HT1080 (cell line): ENCODE data around the gene ENO3. TPM values are rescaled to one million over a fixed set of nuclear protein-coding genes. Genes with fewer than 3 reads are reported as not detected.
A peak's percentile ranks its signal among the peaks of the same experiment; 100 is the strongest.

ENCODE experiments used
- DNase-seq: peaks from one replicate; pipeline ENCODE4 v3.0.0-alpha.2; 2015; ENCODE audit warnings: low read depth
- total RNA-seq: library from RNA; depleted of rRNA; stranded (reverse); fragments of >200 nt; shearing (Covaris generic); gene quantifications from 2 replicates; pipeline ENCODE4 v1.2.3, GENCODE V29; 2014

The ENO3 gene
- total RNA-seq, 1 experiment from 2014 or later: 3.0 TPM

DNA sequence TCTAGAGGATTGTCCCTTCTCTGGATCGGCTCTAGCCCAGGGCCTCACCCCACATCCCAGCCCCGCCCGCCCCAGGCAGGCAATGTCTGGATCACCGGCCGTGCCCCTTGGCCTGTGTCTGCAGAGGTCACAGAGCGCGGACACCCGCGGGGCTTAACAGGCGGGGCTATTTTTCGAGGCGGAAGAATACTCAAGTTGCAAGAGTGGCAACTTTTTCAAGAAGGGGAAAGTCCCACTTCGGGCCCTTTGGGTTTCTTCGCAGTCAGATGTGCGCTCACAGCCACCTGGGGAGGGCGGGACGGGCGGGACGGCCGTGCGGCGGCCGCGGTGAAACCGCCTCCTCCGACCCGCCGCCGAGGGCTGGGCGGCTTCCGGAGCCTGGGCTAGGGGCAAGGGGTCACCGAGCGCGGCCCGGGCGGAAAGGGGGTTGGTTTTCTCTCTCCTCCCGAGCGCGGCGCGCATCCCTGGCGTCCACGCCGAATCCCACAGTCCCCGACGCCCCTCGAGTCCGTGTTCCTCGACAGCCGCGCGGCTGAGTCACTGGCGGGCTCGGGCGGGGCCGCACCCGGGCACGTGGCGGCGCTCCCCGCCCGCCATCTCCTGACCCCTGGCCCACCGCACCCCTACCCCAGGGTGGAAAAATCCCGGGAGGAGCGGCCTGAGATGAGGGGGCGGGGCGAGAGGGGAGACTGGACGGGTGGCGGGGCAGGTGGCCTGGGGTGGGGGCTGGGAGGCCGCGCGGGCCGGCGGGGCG, 1.4 kb upstream of the ENO3 start:
- peak; percentile 69 for DNase-seq

DNA sequence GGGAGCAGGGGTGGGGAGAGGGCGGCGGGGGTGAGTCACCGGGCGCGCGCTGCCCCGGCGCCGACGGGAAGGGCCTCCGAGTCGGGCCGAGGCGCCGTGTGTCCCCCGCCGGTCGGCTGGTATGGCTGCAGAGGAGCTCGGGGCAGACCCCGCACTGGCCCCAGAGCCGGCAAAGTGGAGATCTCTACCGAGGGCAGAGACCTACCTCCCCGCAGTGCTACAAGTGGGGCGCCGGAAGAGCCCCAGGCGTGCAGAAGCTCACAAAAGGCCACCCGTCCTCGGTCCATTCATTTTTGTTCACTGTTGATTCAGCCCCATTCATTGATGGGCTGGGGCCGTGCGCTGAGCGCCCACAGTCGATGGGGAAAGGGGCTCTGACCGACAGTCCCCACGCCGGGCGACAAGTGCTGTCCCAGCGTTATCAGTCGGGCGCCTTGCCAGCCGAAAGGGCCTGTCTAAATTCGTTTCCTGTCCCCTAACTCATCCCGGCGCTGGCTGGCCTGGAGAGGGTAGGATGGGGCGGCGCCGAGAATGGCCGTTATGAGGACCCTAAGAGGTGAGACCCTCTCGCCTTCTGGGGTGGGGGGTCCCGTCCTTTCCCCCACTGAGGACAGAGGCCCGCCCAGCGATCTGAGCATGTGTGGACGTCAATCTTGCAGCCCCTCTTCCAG, 709 bp upstream of the ENO3 start:
- no peak for DNase-seq

DNA sequence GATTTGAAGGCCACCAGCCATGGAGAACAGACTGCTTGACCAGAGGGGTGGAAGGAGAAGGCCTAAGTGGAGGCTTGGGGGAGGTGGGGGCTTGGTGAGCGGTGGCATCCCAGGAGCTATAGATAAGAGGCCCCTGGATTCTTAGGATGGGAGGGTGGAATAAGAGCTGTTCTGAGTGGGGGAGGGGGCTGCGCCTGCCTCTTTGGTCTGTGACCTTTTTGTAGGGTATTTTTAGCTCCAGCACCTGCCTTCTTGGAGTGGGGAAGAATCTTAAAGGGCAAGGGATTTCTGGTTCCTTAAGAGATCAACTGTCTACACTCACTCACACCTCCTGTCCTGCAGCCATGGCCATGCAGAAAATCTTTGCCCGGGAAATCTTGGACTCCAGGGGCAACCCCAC, 567 bp downstream of the ENO3 start:
- no peak for DNase-seq

DNA sequence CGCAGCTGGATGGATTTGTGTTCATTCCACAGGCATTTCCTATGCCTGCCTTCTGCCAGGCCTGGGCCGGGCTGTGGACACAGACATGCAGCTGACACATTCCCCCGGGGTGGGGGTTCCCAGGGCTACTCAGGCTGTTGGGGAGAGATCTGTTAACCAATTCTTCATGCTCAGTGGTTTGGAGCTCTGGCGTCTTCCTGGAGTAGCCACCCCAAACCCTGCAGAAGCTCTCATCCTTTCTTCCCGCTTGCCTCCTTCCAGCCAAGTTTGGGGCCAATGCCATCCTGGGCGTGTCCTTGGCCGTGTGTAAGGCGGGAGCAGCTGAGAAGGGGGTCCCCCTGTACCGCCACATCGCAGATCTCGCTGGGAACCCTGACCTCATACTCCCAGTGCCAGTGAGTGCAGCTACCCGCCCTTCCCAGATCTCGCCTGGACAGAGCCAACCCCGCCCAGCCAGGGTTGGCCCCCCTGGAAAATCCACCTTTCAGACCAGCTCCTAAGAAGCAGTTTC, 2.6 kb downstream of the ENO3 start:
- peak; percentile 65 for DNase-seq

DNA sequence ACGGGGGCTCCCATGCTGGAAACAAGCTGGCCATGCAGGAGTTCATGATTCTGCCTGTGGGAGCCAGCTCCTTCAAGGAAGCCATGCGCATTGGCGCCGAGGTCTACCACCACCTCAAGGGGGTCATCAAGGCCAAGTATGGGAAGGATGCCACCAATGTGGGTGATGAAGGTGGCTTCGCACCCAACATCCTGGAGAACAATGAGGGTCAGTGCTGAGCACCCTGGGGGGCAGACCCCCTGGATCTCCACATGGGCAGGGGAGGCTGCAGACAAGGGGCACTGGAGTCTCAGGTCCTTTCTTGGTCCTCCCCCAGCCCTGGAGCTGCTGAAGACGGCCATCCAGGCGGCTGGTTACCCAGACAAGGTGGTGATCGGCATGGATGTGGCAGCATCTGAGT, 4.2 kb downstream of the ENO3 start:
- DNase-seq: no peak

DNA sequence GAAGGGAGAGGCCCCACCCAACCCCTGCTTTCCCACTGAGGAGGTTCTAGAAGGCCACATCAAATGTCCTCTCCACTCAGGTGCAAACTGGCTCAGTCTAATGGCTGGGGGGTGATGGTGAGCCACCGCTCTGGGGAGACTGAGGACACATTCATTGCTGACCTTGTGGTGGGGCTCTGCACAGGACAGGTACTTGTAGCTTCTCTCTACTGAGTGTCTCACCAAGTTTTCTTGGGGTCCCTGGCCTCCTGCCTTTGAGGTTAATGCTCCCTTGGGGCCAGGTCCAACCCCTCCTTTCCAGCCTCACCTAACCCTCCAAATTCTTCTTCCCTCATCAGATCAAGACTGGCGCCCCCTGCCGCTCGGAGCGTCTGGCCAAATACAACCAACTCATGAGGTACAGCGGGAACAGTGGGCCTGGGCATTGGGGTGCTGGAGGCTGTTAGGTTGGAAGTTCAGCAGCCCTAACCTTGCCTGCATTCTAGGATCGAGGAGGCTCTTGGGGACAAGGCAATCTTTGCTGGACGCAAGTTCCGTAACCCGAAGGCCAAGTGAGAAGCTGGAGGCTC, 5.7 kb downstream of the ENO3 start:
- no peak for DNase-seq

DNA sequence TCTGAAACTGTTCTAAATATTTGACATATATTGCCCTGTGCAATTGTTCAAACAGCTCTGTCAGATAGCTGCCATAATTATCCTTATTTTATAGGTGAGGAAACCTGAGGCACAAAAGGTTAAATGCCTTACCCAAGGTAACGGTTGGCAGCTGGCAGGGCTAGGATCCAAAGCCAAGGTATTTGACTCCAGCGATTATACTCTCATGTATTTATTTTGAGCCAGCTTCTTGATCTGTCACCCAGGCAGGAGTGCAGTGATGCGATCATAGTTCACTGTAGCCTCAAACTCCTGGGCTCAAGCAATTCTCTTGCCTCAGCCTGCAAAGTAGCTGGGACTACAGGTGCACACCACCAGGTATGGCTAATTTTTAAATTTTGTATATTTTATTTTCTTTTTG, 7.2 kb downstream of the ENO3 start:
- no peak for DNase-seq

DNA sequence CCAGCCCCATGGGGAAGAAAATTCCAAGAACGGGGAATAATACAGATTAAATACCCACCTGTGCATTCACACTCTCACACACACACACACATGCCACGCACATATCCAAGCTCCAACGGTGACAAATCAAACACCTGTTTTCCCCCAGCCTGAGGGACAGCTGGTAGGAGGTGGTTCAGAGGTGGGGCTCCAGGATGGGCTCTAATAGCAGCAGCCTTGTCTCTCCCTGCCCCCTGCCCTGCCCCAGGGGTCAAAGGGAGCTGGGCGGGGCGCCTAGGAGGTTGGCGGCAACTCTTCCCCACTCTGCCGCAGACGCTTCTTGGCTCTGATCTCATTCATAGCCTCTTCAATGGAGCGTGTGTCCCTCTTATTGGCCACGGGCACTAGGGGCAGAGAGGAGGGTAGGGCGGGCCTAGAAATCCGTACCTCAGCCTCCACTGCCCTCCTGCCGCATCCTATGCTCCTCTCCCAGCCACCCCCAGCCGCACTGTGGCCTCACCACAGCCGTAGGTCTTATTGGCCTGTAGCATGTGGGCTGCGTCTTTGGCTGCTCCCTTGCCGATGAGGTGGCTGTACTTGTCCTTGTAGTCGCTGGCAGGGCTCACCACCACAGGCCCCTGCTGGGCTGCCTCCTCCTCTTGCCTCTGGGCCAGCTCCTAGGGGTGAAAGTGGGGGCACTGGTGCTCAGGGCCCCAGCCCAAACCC, 8.5 kb downstream of the ENO3 start:
- DNase-seq: no peak

DNA sequence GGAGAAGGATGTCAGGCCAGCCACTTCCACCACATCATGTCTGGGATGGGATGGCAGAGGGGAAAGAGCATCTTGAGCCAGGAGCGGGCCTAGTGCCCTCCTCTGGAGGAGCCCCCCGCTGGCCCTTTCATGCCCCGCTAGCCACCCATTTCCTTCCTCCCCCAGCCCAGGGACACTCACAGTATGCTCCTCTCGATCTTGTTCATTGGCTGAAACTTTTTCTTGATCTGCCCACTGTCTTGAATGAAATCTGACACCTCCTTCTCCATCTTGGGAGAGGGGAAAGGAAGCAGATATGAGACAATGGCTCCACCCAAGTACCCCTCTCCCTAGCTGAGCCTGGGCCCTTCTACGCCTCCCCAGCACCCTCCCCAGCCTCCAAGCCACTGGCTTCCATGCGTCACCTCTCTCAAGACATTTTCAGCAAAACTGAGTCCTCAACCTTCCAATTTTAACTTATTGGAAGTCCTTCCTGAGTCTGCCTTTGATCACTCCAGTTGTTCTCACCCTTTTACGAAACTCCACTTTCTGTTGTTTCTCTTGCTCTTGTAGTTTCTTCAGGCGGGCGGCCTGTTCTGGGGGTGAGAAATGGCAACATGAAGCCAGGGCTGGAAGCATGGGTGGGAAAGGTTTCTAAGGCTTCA, 9.5 kb downstream of the ENO3 start:
- DNase-seq: no peak

DNA sequence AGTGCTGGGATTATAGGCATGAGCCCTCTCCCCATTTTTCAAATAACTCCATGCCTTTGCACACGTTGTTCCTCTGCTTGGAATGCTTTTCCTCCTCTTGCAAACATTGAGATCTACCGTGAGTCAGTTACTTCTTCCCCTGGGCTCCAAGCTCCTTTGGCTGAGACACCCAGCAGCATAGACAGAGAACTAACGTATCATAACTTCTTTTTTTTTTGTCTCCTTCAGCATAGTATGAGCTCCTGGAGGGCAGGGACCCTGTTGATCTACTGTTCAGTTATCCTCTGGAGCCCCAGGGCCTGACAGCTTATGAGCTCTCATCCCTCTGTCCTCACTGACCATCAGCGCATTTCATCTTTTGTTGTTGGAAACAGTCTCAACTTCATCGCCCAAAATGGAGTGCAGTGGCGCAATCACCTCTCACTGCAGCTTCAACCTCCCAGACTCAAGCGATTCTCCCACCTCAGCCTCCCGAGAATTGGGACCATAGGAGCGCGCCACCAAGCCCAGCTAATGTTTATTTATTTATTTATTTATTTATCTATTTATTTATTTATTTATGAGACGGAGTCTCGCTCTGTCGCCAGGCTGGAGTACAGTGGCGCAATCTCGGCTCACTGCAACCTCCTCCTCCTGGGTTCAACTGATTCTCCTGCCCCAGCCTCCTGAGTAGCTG, 14.5 kb downstream of the ENO3 start:
- no peak for DNase-seq

DNA sequence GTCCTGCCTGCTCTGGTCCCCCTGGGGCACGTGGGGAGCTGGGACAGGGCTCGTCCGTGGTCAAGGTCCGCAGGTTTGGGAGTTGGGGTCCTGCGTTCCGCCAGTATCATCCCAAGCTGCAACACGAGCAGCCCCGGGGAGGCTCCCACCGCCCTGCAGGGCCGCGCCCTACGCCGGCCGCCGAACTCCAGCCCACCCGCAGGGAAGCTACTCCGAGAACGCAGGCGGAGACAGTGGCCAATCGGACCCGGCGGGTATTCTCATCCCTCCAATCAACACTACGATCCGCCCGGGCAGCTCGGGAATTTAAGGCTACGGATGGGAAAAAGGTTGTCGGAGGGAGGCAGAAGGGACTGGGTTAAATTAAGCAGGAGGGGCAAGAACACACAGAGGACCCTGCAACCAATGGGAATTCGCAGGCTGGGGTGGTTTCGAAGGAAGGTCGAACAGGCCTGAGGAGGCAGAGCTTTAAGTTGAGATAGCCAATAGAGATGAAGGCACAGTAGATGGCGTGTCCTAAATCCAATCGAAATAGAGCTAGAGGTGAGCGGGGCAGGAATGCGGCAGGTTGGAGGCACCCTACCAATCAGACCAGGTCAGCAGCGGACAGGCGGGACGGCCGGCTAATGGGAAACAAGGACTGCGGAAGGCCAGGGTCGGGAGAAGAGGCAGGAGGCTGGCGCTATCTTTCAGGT, 16.1 kb downstream of the ENO3 start:
- peak; percentile 100 for DNase-seq

DNA sequence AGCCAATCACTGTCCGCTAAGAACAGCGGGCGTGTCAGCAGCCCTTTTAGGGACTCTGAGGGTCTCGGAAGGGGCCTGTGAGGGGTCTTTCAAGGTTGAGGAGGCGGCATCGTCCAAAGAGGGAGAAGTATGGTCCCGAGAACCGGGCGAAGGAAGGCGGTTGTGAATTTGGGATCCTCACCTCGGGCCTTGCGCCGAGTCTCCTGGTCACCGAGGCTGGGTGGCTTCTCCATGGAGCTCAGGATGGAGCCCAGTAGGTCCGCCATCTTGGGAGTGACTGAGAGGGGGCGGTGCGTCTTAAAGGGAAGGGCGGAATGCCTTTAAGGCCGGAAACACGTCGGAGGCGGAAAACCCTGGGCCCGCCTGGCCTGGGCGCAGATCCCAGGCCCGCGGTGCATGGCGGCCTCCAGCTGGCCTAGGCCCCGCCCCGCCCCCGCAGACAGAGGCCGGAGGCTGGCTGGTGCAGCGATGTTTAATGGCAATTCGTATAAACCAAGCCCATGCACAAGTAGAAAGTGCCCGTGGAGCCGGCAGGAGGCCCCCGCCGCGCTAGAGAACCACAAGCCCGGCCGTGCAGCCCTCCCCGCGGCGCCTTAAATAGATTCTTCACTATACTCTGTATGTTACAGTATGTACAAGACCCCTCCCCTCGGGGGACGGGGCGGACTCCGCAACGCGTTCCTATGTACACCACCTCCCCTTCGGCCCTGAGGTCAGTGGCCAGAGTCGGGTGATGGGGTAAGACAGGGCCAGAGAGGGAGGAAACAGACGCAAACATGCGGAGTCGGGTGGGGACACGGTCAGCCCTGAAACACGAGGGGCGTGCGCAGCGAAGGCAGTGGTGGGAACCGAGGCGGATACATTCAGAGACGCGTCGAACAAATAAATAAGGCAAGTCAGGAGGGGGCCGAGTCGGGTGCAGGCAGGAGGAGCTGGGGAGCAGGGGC, 16.9 kb downstream of the ENO3 start, which contains the start of gene SPAG7:
Gene SPAG7 (minus strand): TSS at position 279 of the 947 bp plus-strand sequence. CDS start 13 bp downstream, at position 266.
- peak; percentile 96 for DNase-seq

DNA sequence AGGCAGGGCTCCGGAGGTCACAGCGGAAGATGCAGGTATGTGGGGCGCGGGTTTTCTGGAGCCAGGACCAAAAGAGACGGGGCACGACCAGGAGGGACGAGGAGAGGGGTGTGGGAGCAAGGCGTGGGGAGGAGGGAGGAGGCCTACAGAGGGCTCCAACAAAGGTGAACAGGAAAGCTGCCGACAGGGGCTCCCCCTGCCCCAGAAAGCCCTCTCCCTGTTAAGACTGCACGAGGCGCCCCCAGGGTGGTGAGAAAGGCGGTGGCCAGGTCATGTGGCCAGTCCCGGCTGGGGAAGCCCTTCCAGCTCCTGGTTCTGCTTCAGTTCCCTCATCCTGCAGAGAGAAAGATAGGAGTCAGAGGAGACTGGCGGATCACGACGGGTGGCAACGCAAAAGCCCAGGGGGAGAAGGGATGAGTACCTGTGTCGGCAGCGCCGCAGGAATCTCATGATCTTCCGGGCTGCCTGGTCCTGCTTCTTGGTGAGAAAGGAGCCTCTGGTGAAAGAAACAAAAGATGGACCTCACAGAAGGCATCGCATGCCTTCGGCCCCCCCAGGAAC, 17.6 kb downstream of the ENO3 start:
- no peak for DNase-seq

DNA sequence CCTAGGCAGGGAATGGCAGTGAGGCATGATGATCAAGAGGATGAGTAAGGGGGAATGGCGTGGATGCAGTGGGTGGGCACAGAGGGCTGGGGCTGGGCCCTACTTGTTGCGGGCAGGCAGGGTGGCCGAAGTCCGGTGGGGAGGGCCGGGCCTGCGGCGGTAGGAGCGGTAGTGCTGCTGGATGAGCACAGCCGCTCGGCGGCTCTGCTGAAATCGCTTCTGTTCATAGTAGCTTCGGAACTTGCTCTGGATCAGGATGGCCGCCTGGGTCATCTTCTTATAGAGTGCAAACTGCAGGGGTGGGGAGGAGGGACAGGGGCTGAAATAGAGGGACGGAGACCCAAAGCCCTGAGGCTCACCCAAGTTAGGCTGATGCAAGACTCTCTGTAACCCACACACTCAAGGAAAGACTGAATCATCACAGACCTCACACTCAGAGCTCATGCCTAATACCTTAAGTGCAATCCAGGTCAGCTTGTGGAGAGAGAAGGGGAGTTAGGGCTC, 18.2 kb downstream of the ENO3 start:
- peak; percentile 84 for DNase-seq

DNA sequence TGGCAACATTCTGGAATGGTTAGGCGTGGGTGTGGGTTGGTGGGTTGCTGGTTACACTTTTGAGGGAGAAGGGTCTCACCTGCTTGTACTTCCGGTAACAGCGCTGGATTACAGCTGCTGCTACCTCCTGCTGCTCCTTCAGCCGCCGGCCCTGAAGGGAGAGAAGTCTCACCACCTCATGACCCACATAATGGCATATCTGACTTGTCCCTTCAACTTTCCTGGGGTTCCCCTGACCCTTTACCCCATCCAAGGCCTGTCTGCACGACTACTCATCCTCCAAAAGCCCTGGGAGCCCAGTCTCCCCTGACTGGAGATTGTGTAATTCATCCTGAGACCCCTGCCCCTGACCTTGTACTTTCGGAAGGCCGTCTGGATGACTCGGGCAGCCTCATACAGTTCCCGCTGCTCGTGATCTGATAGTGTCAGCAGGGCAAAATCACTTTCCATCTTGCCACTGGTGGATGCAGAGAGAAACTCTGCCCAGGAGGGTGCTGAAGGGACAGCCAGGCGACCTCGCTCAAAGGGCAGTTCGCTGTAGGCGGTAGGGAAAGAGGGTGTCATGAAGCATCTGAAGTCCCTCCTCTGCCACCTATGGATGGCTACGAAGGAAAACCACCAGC, 18.7 kb downstream of the ENO3 start:
- no peak for DNase-seq

DNA sequence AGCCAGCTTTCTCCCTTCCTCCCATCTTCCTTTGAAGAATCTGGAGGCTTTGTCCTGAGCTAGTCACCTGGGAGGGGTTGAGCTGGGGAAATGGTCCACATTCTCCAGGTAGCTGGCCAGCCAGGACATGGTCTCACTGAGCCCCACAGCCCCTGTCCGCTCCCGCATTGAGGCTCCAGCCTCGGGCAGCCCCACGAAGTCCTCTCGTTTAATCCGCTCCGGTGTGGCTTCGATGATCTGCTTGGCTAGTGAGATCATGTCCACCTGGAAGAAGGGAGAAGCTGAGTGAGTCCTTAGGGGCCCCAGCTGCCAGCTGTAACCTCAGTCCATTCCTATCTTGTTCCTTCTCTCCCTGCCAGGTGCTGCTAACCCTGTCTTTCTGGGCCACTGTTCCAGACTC, 19.4 kb downstream of the ENO3 start:
- no peak for DNase-seq

DNA sequence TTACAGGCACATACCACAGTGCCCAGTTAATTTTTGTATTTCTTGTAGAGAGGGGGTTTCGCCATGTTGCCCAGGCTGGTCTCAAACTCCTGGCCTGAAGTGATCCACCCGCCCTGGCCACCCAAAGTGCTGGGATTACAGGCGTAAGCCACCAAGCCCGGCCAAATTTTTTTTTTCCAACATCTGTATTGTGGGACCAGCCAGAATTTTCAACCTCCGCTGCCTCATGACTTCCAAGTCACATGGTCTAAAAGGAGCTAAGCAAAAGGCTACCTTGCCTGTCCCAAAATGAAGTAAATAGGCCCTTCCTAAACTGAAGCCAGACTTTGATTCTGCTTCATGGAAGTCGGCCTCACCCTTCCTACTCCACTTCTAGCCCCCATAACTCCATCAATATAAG, 20.9 kb downstream of the ENO3 start:
- no peak for DNase-seq

DNA sequence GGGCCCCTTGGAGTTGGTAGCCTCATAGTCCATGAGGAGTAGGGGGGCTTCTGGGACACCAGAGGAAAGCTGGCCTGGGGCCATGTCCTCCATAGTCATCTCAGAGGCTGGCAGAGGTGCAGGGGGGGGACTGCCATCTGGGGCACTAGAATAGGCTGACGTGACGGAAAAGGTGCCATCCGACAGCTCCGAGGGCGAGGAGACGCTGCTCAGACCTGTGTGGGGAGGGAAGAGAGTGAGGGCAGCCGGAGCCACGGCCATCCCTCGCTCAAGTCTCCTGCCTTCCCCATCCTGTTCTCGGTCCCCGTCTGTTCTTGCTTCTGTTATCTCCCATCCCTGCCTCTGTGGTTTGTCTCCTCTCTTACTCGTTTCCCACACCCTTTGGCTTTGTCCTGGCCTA, 21.4 kb downstream of the ENO3 start:
- no peak for DNase-seq
